IMR-90 (cell line): ENCODE measurements around the gene HAUS7. TPM values are rescaled to one million over a fixed set of nuclear protein-coding genes. Genes with fewer than 3 reads are reported as not detected.

Experiments
- ATAC-seq: fragments of 200-7000 bp; cut with Tn5 transposase; 2 replicates; pipeline ENCODE4 v1.9.1; 2020; ENCODE audit warnings: low read depth, mild to moderate bottlenecking, moderate library complexity
- BruUV-seq: library from RNA; stranded (reverse); fragments of 400-500 nt; replicated peaks from 2 replicates; lab custom pipeline; 2021; lab: Mats Ljungman, UMichigan
- CTCF ChIA-PET: fragments of 300-600 bp; formaldehyde crosslinking; extraction: SDS; loops from one replicate; lab custom pipeline; 2021; ENCODE audit warnings: antibody characterized with exemption; lab: Yijun Ruan, JAX
- POLR2A ChIA-PET: fragments of 300-600 bp; sonication (Branson Sonifier 250); formaldehyde crosslinking; loops from one replicate; lab custom pipeline; 2022; ENCODE audit warnings: antibody characterized with exemption; ENCODE audit not compliant: unreplicated experiment; lab: Charles Lee
- DNase-seq: peaks from one replicate; pipeline ENCODE4 v3.0.0; 2013
- H2AFZ ChIP-seq: replicated peaks from 2 replicates; pipeline ENCODE3; 2013; ENCODE audit warnings: low read length, mild to moderate bottlenecking; ENCODE audit not compliant: poor library complexity
- H2AK5ac ChIP-seq: 2 replicates; pipeline ENCODE4 v1.6.1; 2013; ENCODE audit warnings: low read depth, low read length, inconsistent platforms
- H2AK9ac ChIP-seq: replicated peaks from 2 replicates; pipeline ENCODE3; 2013; ENCODE audit warnings: mild to moderate bottlenecking, low read depth, low read length, moderate library complexity; ENCODE audit not compliant: poor library complexity
- H2BK120ac ChIP-seq: 2 replicates; pipeline ENCODE4 v1.6.1; 2013; ENCODE audit warnings: low read depth, low read length, inconsistent platforms
- H2BK15ac ChIP-seq: 3 replicates; pipeline ENCODE4 v1.6.1; 2013; ENCODE audit warnings: low read depth, low read length, inconsistent platforms
- H2BK20ac ChIP-seq: 2 replicates; pipeline ENCODE4 v1.6.1; 2013; ENCODE audit warnings: low read depth, mild to moderate bottlenecking, inconsistent platforms, low read length, moderate library complexity
- H2BK5ac ChIP-seq: 2 replicates; pipeline ENCODE4 v1.6.1; 2013; ENCODE audit warnings: mild to moderate bottlenecking, low read depth, low read length, inconsistent platforms; ENCODE audit not compliant: poor library complexity, severe bottlenecking
- H3K14ac ChIP-seq: replicated peaks from 2 replicates; pipeline ENCODE4 v1.6.1; 2013; ENCODE audit warnings: low read depth, low read length, inconsistent platforms
- H3K18ac ChIP-seq: 2 replicates; pipeline ENCODE4 v1.6.1; 2013; ENCODE audit warnings: low read depth, low read length, control low read depth
- H3K23ac ChIP-seq: 2 replicates; pipeline ENCODE4 v1.6.1; 2013; ENCODE audit warnings: low read depth, low read length, inconsistent platforms
- H3K27ac ChIP-seq: 2 replicates; pipeline ENCODE4 v1.5.1; 2013; ENCODE audit warnings: mild to moderate bottlenecking, control low read depth, low read length; ENCODE audit not compliant: insufficient read depth
- H3K27me3 ChIP-seq: 2 replicates; pipeline ENCODE4 v1.6.1; 2013; ENCODE audit warnings: low read length; ENCODE audit not compliant: control insufficient read depth, insufficient read depth
- H3K36me3 ChIP-seq: 2 replicates; pipeline ENCODE4 v1.6.1; 2013; ENCODE audit warnings: low read length, mixed read lengths; ENCODE audit not compliant: control insufficient read depth, insufficient read depth
- H3K4ac ChIP-seq: 2 replicates; pipeline ENCODE4 v1.6.1; 2013; ENCODE audit warnings: low read depth, low read length, inconsistent platforms
- H3K4me1 ChIP-seq: 2 replicates; pipeline ENCODE4 v1.6.1; 2013; ENCODE audit warnings: low read length, mixed read lengths; ENCODE audit not compliant: control insufficient read depth, insufficient read depth
- H3K4me2 ChIP-seq: 2 replicates; pipeline ENCODE4 v1.6.1; 2013; ENCODE audit warnings: low read depth, mild to moderate bottlenecking, control low read depth, low read length, moderate library complexity
- H3K4me3 ChIP-seq: 2 replicates; pipeline ENCODE4 v1.5.1; 2013; ENCODE audit warnings: low read depth, mild to moderate bottlenecking, control low read depth, low read length, moderate library complexity; ENCODE audit not compliant: insufficient read depth
- H3K56ac ChIP-seq: 2 replicates; pipeline ENCODE4 v1.6.1; 2013; ENCODE audit warnings: low read length, inconsistent platforms; ENCODE audit not compliant: insufficient read depth; ENCODE audit errors: extremely low read depth
- H3K79me1 ChIP-seq, 2 experiments: 2 replicates each; pipeline ENCODE4 v1.6.1; 2013; ENCODE audit warnings: low read length in 2 of 2, inconsistent platforms in 1 of 2, low read depth in 1 of 2
- H3K9ac ChIP-seq: 2 replicates; pipeline ENCODE4 v1.6.1; 2013; ENCODE audit warnings: low read depth, low read length, control low read depth
- H3K9me1 ChIP-seq: 2 replicates; pipeline ENCODE4 v1.6.1; 2013; ENCODE audit warnings: low read length, inconsistent platforms; ENCODE audit not compliant: insufficient read depth
- H3K9me3 ChIP-seq: 2 replicates; pipeline ENCODE4 v1.6.1; 2013; ENCODE audit warnings: low read length; ENCODE audit not compliant: control insufficient read depth, insufficient read depth
- H4K20me1 ChIP-seq: 2 replicates; pipeline ENCODE4 v1.6.1; 2013; ENCODE audit warnings: low read length, inconsistent platforms; ENCODE audit not compliant: insufficient read depth
- H4K5ac ChIP-seq: 2 replicates; pipeline ENCODE4 v1.6.1; 2013; ENCODE audit warnings: mild to moderate bottlenecking, low read depth, low read length, control low read depth
- H4K8ac ChIP-seq, 2 experiments: 2 replicates each; pipeline ENCODE4 v1.6.1; 2013; ENCODE audit warnings: low read depth in 2 of 2, low read length in 2 of 2, control low read depth in 1 of 2, inconsistent platforms in 1 of 2
- H4K91ac ChIP-seq: 2 replicates; pipeline ENCODE4 v1.6.1; 2013; ENCODE audit warnings: low read depth, low read length, inconsistent platforms; ENCODE audit not compliant: insufficient read depth
- RAD21 ChIP-seq: IDR thresholded peaks from 2 replicates; pipeline ENCODE4 v1.6.1; 2012; ENCODE audit warnings: low read length, improper control_type of control experiment
- SMC3 ChIP-seq: fragments of 150-350 bp; IDR thresholded peaks from 2 replicates; pipeline ENCODE4 v1.6.1; 2016; ENCODE audit warnings: low read depth, mild to moderate bottlenecking, antibody characterized with exemption, low read length, moderate library complexity
- WGBS, 2 experiments: methylation state at CpG; one replicate each; pipeline versions ENCODE4 v1.1.5 to v1.1.7; 2013; ENCODE audit warnings: missing lambda C conversion rate in 2 of 2; ENCODE audit not compliant: insufficient read length in 1 of 2; ENCODE audit errors: extremely low coverage in 2 of 2; 5-methylcytosine and 5-hydroxymethylcytosine counted together
- dilution Hi-C: fragments of 300-500 bp; cut with HindIII; formaldehyde crosslinking; loops from one replicate; pipeline ENCODE4 v1.14.3; 2018; ENCODE audit warnings: low sequenced_read_pairs; ENCODE audit not compliant: unreplicated experiment
- in situ Hi-C: fragments of 300-500 bp; cut with MboI; formaldehyde crosslinking; loops from 3 replicates; pipeline ENCODE4 v1.14.3; 2019; ENCODE audit warnings: low sequenced_read_pairs, inconsistent platforms, mixed read lengths
- intact Hi-C: fragments of 100-400 bp; cut with micrococcal nuclease; formaldehyde crosslinking; loops from 2 replicates; pipeline ENCODE4 v1.10.0; 2022
- polyA plus RNA-seq, 3 experiments: library from polyadenylated mRNA; depleted of rRNA; stranded (reverse); fragments of >200 nt; gene quantifications; 2 replicates each; pipeline ENCODE4 v1.2.3, GENCODE V29; 2012; ENCODE audit warnings: low replicate concordance in 1 of 3
- total RNA-seq: library from RNA; depleted of rRNA; stranded (reverse); fragments of >200 nt; gene quantifications from 2 replicates; pipeline ENCODE4 v1.2.3, GENCODE V29; 2012

HAUS7 gene
- total and polyA plus RNA-seq, 2 of the 4 experiments (the other 2 are of a cell fraction): 10.8 to 25.9 TPM

DNA sequence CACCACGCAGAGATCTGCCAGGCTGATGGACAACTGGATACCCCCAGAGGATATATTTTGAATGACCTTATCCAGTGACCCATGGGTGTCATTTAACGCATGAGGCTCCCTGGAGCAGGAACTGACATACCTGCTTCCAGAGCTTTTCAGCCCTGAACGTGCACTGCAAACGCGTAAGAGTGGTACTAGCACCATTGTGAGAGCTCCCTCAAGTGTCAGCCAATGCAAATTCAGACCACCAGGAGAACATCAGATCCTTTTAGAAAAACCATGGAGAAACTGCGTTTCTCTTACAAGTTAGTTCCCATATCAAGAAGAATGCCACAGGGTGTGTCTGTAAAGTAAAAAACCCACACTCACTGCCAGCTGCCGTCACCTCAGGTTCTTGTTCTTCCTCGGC lies 31.8 kb downstream of the HAUS7 start:
- CTCF ChIA-PET: interaction anchor here (1.2 kb wide), 1 partner anchor 14 kb away, joined by 4 read pairs; no protein-coding TSS in a partner anchor
- Histone ChIP-seq H3K9ac (no peak overlapping the region), H4K8ac (no peak overlapping the region), H3K36me3 (no peaks in the 10 kb centered on the region), H3K4me3 (no peak overlapping the region), H3K27ac (no peak overlapping the region), H3K79me1 (no peaks in the 10 kb centered on the region), H3K56ac (no peak overlapping the region), H3K27me3 (peaks cover 10% of the 10 kb centered on the region), H2AK5ac (no peak overlapping the region), H2BK15ac (no peak overlapping the region), H2AFZ (no peak overlapping the region), H2BK20ac (no peak overlapping the region), H4K5ac (no peak overlapping the region), H3K23ac (no peak overlapping the region), H3K4me2 (no peak overlapping the region), H2AK9ac (no peak overlapping the region), H3K9me1 (no peaks in the 10 kb centered on the region), H3K9me3 (peaks cover 9% of the 10 kb centered on the region), H4K91ac (no peak overlapping the region), H3K4ac (no peak overlapping the region), H3K18ac (no peak overlapping the region), H3K4me1 (no peaks in the 10 kb centered on the region), H4K20me1 (no peaks in the 10 kb centered on the region), H3K14ac (no peak overlapping the region), H2BK5ac (no peak overlapping the region), H2BK120ac (no peak overlapping the region)
- intact Hi-C loops (loop anchor here (1.0 kb wide), 1 partner anchor 406 kb away; no protein-coding TSS in a partner anchor), in situ Hi-C loops (no loop called here), dilution Hi-C loops (no loop called here)
- POLR2A ChIA-PET: no interaction called here
- BruUV-seq: no TSS peak
- DNase-seq (peak; percentile 7), ATAC-seq (0 out of 2 replicates have a peak, but pooled peaks have one; percentile 40)
- 39% methylated on average over 3 of the region's 8 CpGs; no CpG with 5 or more reads in 1 of the 2 experiments for WGBS, 2 experiments
- TF ChIP-seq SMC3 (no peak), RAD21 (peak; percentile 25)
